H1 (cell line): ENCODE data around the gene WNT7A. TPM values are rescaled to one million over a fixed set of nuclear protein-coding genes. Genes with fewer than 3 reads are reported as not detected.

Experiments
- BACH1 ChIP-seq: IDR thresholded peaks from 2 replicates; pipeline ENCODE4 v1.6.1; 2012; ENCODE audit warnings: low read length, improper control_type of control experiment
- EZH2 ChIP-seq: fragments of 200-600 bp; sonication (generic); IDR thresholded peaks from 2 replicates; pipeline ENCODE4 v1.7.1; 2012; ENCODE audit warnings: low read depth, mild to moderate bottlenecking, moderate library complexity, low read length, inconsistent platforms; ENCODE audit not compliant: severe bottlenecking
- GABPA ChIP-seq: IDR thresholded peaks from 2 replicates; pipeline ENCODE4 v1.6.1; 2011; ENCODE audit warnings: mild to moderate bottlenecking, low read length, moderate library complexity, borderline replicate concordance; ENCODE audit not compliant: insufficient read depth
- JUND ChIP-seq: IDR thresholded peaks from 2 replicates; pipeline ENCODE4 v1.6.1; 2011; ENCODE audit warnings: mild to moderate bottlenecking, improper control_type of control experiment, low read length
- KDM1A ChIP-seq: fragments of 200-600, 300-600 bp; sonication (generic); IDR thresholded peaks from 2 replicates; pipeline ENCODE4 v1.7.1; 2016; ENCODE audit warnings: mild to moderate bottlenecking, low read length, borderline replicate concordance
- KDM5A ChIP-seq: fragments of 200-600 bp; IDR thresholded peaks from 2 replicates; pipeline ENCODE4 v1.7.1; 2012; ENCODE audit warnings: mild to moderate bottlenecking, low read length, inconsistent platforms, mixed read lengths
- POLR2AphosphoS5 ChIP-seq: IDR thresholded peaks from 2 replicates; pipeline ENCODE4 v1.6.1; 2011; ENCODE audit warnings: low read depth, low read length
- SIRT6 ChIP-seq: IDR thresholded peaks from one replicate; pipeline ENCODE4 v1.7.1; 2012; ENCODE audit warnings: low read length, inconsistent platforms
- SUZ12 ChIP-seq: fragments of 200-600 bp; sonication (generic); IDR thresholded peaks from 2 replicates; pipeline ENCODE4 v1.6.1; 2012; ENCODE audit warnings: mild to moderate bottlenecking, inconsistent platforms, low read length, moderate library complexity, mixed read lengths
- TBP ChIP-seq: IDR thresholded peaks from 2 replicates; pipeline ENCODE4 v1.6.1; 2011; ENCODE audit warnings: low read depth, low read length, improper control_type of control experiment
- polyA plus RNA-seq, 7 experiments: library from polyadenylated mRNA; depleted of rRNA in 3 of 7; stranded (reverse) in 5 of 7; unstranded in 2 of 7; fragments of >200 nt in 5 of 7; fragments of 200-250 nt in 2 of 7; gene quantifications; 1 replicate in 5 of 7; 2 replicates in 1 of 7; 4 replicates in 1 of 7; pipeline versions ENCODE4 v1.2.1 to v1.2.3, GENCODE V29; 2011 to 2013; ENCODE audit warnings: missing spikeins in 2 of 7, mixed read lengths in 2 of 7
- total RNA-seq: library from RNA; stranded (reverse); fragmentation: NEBNext Ultra II Directional; extraction: Animal tissue kit (Norgen Biotek cat#: 25700); gene quantifications from 2 replicates; pipeline ENCODE4 v1.2.1, GENCODE V29; 2021

WNT7A gene
- total and polyA plus RNA-seq, 2 of the 8 experiments (the other 6 are each of a cell fraction or from before 2014, with no cell fraction given): 0.02 TPM; not detected in 1

GRCh38 chr3:13769422-13769821, 110.4 kb downstream of the WNT7A start (continued):
- no peak for TF ChIP-seq BACH1
- no peak for TF ChIP-seq POLR2AphosphoS5
- no peak for TF ChIP-seq JUND
- TF ChIP-seq GABPA: no peak
- TF ChIP-seq SIRT6: no peak
- no peak for TF ChIP-seq KDM1A
- no peak for TF ChIP-seq SUZ12
- no peak for TF ChIP-seq TBP
- TF ChIP-seq EZH2: no peak
- no peak for TF ChIP-seq KDM5A
